ENCODE measurements around the gene FOXRED1.

DNA sequence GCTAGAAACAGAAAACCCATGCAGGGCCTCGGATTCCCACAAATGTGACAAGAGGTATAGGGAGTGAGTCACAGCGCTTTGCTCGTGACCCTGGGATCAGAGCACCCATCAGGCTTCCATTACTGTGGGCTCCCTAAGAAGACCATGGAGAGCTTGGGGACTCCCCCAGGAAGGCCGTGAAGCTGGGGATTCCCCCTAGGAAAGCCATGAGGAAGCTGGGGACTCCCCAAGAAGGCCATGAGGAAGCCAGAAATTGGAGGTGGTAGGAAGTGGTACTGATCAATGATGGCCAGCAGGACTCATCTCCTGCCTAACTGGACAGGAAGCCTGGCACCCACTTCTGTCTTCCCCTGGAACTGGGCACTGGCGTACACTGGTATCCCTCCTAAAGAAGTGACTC is 24.8 kb downstream of the FOXRED1 start:
- TF ChIP-seq, protein P1, sequence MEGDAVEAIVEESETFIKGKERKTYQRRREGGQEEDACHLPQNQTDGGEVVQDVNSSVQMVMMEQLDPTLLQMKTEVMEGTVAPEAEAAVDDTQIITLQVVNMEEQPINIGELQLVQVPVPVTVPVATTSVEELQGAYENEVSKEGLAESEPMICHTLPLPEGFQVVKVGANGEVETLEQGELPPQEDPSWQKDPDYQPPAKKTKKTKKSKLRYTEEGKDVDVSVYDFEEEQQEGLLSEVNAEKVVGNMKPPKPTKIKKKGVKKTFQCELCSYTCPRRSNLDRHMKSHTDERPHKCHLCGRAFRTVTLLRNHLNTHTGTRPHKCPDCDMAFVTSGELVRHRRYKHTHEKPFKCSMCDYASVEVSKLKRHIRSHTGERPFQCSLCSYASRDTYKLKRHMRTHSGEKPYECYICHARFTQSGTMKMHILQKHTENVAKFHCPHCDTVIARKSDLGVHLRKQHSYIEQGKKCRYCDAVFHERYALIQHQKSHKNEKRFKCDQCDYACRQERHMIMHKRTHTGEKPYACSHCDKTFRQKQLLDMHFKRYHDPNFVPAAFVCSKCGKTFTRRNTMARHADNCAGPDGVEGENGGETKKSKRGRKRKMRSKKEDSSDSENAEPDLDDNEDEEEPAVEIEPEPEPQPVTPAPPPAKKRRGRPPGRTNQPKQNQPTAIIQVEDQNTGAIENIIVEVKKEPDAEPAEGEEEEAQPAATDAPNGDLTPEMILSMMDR (IDR thresholded peaks at IDR 0.05 in 2 of 3, conservative IDR thresholded peaks at IDR 0.05 in 1 of 3; ENCODE audit: control insufficient read depth in 2 of 3, extremely low read depth in 1 of 3, insufficient read depth in 1 of 3, low read depth in 3 of 3, low read length in 3 of 3) = no peak
- TF ChIP-seq, protein P2, sequence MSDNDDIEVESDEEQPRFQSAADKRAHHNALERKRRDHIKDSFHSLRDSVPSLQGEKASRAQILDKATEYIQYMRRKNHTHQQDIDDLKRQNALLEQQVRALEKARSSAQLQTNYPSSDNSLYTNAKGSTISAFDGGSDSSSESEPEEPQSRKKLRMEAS (IDR thresholded peaks at IDR 0.05; ENCODE audit: low read depth, low read length) = no peak
- TF ChIP-seq SIN3A (IDR thresholded peaks at IDR 0.05; ENCODE audit: low read depth, low read length) = no peak
- TF ChIP-seq EP300 (IDR thresholded peaks at IDR 0.05; ENCODE audit: borderline replicate concordance in 1 of 2, control insufficient read depth in 1 of 2, low read depth in 2 of 2, low read length in 2 of 2) = no peak
- TF ChIP-seq EZH2 (IDR thresholded peaks at IDR 0.05; ENCODE audit: borderline replicate concordance, control insufficient read depth, low read depth, low read length) = no peak
- TF ChIP-seq, protein P3, sequence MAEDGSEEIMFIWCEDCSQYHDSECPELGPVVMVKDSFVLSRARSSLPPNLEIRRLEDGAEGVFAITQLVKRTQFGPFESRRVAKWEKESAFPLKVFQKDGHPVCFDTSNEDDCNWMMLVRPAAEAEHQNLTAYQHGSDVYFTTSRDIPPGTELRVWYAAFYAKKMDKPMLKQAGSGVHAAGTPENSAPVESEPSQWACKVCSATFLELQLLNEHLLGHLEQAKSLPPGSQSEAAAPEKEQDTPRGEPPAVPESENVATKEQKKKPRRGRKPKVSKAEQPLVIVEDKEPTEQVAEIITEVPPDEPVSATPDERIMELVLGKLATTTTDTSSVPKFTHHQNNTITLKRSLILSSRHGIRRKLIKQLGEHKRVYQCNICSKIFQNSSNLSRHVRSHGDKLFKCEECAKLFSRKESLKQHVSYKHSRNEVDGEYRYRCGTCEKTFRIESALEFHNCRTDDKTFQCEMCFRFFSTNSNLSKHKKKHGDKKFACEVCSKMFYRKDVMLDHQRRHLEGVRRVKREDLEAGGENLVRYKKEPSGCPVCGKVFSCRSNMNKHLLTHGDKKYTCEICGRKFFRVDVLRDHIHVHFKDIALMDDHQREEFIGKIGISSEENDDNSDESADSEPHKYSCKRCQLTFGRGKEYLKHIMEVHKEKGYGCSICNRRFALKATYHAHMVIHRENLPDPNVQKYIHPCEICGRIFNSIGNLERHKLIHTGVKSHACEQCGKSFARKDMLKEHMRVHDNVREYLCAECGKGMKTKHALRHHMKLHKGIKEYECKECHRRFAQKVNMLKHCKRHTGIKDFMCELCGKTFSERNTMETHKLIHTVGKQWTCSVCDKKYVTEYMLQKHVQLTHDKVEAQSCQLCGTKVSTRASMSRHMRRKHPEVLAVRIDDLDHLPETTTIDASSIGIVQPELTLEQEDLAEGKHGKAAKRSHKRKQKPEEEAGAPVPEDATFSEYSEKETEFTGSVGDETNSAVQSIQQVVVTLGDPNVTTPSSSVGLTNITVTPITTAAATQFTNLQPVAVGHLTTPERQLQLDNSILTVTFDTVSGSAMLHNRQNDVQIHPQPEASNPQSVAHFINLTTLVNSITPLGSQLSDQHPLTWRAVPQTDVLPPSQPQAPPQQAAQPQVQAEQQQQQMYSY (CRISPR knock-in tag; IDR thresholded peaks at IDR 0.05) = no peak
- TF ChIP-seq ZNF24 (IDR thresholded peaks at IDR 0.05) = no peak

Data from GM12878 (cell line).